ENCODE results near the gene BTBD9.

The BTBD9 gene

DNA sequence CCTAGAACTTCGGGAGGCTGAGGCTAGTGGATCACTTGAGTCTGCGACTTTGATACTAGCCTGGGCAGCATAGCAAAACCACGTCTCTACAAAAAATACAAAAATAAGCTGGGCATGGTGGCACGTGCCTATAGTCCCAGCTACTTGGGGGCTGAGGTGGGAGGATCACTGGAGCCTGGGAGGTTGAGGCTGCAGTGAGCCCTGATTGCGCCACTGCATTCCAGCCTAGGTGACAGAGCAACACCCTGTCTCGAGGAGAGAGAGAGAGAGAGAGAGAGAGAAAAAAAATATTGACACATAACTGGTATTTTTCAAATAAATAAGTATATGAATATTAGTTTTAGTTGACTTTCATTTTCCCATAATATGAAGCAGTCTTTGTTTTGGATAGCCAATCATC is 222.2 kb downstream of the BTBD9 start:
- TF ChIP-seq, protein P1, sequence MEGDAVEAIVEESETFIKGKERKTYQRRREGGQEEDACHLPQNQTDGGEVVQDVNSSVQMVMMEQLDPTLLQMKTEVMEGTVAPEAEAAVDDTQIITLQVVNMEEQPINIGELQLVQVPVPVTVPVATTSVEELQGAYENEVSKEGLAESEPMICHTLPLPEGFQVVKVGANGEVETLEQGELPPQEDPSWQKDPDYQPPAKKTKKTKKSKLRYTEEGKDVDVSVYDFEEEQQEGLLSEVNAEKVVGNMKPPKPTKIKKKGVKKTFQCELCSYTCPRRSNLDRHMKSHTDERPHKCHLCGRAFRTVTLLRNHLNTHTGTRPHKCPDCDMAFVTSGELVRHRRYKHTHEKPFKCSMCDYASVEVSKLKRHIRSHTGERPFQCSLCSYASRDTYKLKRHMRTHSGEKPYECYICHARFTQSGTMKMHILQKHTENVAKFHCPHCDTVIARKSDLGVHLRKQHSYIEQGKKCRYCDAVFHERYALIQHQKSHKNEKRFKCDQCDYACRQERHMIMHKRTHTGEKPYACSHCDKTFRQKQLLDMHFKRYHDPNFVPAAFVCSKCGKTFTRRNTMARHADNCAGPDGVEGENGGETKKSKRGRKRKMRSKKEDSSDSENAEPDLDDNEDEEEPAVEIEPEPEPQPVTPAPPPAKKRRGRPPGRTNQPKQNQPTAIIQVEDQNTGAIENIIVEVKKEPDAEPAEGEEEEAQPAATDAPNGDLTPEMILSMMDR (conservative IDR thresholded peaks at IDR 0.05; ENCODE audit: low read depth, low read length), result no peak
- H3K4me3 ChIP-seq (ENCODE audit: low read length), result no peak overlapping the region
- DNase-seq (ENCODE audit: low read depth), result no peak

DNA sequence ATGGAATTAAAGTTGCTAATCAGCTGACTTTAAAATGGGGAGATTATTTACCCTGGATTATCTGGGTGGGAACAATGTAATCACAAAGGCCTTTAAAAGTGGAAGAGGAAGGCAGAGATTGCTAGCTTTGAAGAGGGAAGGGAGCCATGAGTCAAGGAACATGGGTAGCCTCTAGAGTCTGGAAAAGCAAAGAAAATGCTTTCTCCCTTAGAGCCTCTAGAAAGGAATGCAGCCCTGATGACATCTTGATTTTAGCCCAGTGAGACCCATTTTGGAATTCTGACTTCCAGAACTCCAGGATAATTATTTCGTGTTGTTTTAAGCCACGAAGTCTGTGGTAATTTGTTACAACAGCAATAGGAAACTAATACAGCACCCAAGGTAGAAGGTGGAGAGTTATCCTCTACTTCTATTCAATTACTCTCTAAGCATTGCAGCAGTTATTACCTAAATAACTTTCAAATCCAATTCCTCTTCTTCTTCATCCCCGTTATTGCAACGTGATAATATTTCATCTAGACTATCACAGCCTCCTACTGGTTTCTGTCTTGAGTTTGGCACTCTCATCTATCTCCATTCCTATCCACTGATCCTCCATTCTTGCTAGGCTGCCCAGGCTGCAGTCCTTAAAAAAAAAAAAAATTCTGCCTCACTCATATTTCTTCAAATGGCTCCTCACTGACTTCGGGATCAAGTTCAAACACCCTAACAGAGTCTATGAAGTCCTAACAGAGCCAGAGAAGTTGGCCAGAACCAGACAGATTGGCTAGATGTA is 224.3 kb downstream of the BTBD9 start:
- TF ChIP-seq, protein P1 (conservative IDR thresholded peaks at IDR 0.05; ENCODE audit: low read depth, low read length), result no peak
- no peak for DNase-seq (ENCODE audit: low read depth)
- H3K4me3 ChIP-seq (ENCODE audit: low read length), result no peak overlapping the region

DNA sequence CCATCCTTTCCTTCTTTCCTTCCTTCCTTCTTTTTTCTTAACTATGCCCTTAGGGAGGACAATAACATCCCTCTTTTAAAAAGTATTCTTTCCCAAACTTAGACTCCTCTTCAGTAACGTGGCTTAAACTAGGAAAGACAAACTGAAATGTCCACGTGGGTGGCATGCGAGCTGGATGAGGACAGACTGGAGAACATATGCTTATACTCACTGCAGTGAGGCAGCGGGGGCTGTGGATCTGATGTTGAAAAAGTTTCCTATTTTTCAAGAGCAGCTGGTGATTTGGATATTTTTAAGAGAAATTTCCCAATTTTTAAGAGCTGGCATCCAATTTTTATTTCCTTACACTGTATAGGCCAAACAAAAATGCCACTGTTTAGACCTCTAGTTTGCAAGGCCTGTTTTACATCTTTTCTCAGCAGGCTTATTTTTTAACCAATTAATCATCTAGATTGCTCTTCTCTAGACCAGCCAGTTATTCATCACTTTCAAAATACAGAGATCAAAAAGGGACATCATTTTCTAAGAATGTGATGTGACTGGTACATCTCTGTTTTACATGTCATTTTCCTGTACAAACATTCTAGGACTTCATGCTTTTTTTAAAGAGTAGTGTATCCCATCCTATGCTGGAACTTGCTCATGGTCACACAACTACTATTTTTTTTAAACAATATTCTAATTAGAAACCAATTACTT is 226.5 kb downstream of the BTBD9 start:
- no peak overlapping the region for H3K4me3 ChIP-seq (ENCODE audit: low read length)
- TF ChIP-seq, protein P1 (conservative IDR thresholded peaks at IDR 0.05; ENCODE audit: low read depth, low read length), result no peak
- no peak for DNase-seq (ENCODE audit: low read depth)

DNA sequence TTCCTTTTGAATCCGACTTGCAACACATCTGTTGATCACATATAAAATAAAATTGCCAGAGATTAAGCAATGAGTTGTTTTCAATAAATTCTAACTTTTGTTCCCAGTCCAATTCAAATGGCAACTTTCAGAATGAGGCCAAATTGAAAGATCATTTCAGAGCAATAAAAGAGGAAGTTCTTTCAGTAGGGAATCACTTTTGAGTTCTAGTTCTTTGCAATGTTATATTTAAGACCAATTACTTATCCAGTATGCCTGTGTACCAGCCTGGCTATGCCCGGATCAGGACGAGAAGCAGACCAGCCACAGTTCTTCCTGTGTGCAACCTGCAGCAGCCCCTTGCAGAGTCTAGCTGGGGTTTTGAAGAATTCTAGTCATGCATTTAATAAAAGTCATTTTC is 232.5 kb downstream of the BTBD9 start:
- TF ChIP-seq, protein P1 (conservative IDR thresholded peaks at IDR 0.05; ENCODE audit: low read depth, low read length), result no peak
- no peak for DNase-seq (ENCODE audit: low read depth)
- H3K4me3 ChIP-seq (ENCODE audit: low read length), result no peak overlapping the region

DNA sequence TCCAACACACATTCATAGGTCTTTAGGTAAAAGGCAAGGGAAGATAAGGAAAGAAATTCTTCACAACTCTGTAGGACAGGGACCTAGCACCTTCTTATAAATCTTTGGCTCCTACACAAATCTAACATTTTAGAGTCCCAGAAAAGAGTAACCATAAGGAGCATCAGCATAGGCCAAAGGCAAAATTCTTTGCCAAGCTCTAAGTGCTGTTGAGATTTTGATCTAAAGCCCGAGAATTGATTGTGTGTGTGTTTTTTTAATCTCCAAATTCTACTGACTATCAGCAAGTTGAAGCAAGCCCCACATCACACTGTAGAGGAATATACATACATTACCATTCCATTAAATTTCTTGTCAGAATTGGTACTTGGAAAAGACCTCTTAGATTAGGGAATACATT is 233.6 kb downstream of the BTBD9 start:
- no peak overlapping the region for H3K4me3 ChIP-seq (ENCODE audit: low read length)
- DNase-seq (ENCODE audit: low read depth), result no peak
- TF ChIP-seq, protein P1 (conservative IDR thresholded peaks at IDR 0.05; ENCODE audit: low read depth, low read length), result no peak

DNA sequence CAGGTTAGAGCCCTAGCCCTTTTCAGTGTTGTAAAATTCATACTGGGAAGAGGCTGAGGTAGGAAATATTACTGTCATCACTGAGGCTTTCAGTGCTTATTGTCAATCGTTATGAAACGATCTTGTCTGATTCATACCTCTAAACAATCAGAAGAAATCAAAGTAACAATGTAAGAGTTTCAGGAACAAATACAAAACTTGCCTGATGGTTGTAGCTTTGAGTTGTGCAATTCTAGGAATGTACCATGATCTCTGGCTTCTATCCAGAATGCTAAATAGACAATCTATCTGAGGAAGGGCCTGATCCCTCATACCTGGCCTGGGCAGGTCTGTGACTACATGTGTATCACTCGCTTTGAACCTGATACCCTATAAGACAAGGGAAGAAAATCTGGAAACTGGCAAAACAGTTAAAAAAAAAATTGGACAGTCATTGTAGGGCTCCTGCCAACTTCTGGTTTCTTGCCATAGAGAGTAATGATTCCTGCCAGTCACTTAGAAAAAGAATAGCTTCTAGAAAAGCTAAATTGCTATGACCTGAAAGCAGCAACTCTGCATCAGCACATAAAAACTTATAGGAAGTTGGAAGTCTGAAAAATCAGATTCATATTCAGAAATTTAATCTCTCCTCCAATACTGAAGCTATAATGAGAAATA is 234.7 kb downstream of the BTBD9 start:
- H3K4me3 ChIP-seq (ENCODE audit: low read length), result no peak overlapping the region
- TF ChIP-seq, protein P1 (conservative IDR thresholded peaks at IDR 0.05; ENCODE audit: low read depth, low read length), result no peak
- no peak for DNase-seq (ENCODE audit: low read depth)

All from retinal pigment epithelial cell (primary cell).